ENCODE results near the gene SNRPA.

DNA sequence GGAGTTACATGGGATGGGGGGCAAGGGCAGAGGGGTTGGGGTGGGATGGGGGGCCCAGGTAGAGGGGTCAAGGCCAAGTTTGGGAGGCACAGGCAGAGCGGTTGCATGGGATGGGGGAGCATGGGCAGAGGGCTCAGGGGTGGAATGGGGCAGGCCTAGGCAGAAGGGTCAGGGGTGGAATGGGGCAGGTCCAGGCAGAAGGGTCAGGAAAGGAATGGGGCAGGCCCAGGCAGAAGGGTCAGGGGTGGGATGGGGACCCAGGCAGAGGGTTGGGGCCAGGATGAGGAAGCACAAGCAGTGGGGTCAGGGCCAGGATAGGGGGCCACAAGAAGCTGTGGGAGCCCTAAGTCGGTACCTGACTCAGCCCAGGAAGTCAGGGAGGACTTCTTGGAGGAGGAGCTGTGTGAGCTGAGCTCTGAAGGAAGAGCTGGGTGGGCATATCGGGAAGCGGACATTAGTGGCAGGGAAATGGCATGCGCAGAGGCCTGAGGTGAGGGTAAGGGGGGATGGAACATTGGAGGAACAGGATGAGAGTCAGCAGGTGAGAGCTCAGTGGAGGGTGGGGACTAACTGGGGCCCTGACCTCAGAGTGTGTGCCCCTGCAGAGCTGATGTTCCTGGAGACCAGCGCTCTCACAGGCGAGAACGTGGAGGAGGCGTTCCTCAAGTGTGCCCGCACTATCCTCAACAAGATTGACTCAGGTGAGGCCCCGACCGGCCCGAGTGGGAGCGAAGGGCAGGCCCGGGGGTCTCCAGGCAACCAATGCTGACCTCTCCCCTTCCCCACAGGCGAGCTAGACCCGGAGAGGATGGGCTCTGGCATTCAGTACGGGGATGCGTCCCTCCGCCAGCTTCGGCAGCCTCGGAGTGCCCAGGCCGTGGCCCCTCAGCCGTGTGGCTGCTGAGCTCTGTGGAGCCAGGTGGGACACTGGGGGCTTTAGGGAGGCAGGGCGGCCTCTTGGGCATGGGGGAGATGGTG lies 35.3 kb downstream of the SNRPA start:
- TF ChIP-seq, protein P1, sequence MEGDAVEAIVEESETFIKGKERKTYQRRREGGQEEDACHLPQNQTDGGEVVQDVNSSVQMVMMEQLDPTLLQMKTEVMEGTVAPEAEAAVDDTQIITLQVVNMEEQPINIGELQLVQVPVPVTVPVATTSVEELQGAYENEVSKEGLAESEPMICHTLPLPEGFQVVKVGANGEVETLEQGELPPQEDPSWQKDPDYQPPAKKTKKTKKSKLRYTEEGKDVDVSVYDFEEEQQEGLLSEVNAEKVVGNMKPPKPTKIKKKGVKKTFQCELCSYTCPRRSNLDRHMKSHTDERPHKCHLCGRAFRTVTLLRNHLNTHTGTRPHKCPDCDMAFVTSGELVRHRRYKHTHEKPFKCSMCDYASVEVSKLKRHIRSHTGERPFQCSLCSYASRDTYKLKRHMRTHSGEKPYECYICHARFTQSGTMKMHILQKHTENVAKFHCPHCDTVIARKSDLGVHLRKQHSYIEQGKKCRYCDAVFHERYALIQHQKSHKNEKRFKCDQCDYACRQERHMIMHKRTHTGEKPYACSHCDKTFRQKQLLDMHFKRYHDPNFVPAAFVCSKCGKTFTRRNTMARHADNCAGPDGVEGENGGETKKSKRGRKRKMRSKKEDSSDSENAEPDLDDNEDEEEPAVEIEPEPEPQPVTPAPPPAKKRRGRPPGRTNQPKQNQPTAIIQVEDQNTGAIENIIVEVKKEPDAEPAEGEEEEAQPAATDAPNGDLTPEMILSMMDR (IDR thresholded peaks at IDR 0.05; ENCODE audit: insufficient read depth, low read length, poor library complexity, severe bottlenecking): no peak
- TF ChIP-seq EZH2phosphoT487 (conservative IDR thresholded peaks at IDR 0.05; ENCODE audit: low read length): no peak
